GM18873 (cell line): ENCODE measurements around the gene NTSR2.

Source experiments
- ATAC-seq: cut with Tn5 transposase; IDR thresholded peaks from one replicate; pipeline ENCODE4 v1.9.1; 2021; ENCODE audit warnings: mild to moderate bottlenecking, moderate library complexity, moderate number of reproducible peaks; ENCODE audit not compliant: unreplicated experiment, low FRiP score

The NTSR2 gene

GRCh38 chr2:11669454-11670291 is at the start of gene NTSR2:
NTSR2 (minus strand) TSS chr2:11670195; CDS start chr2:11670129, 66 bp downstream.
- no peak for ATAC-seq

GRCh38 chr2:11719230-11719977 is 49.4 kb upstream of the NTSR2 start:
- ATAC-seq = no peak

- ATAC-seq = no peak
Observed at GRCh38 chr2:11718606-11719005, 48.6 kb upstream of the NTSR2 start.

- ATAC-seq = no peak
Observed at GRCh38 chr2:11717623-11718022, 47.6 kb upstream of the NTSR2 start.

GRCh38 chr2:11716689-11717321 is 46.8 kb upstream of the NTSR2 start:
- no peak for ATAC-seq

GRCh38 chr2:11715987-11716652 is 46.1 kb upstream of the NTSR2 start:
- ATAC-seq = no peak

- no peak for ATAC-seq
Observed at GRCh38 chr2:11713815-11714214, 43.8 kb upstream of the NTSR2 start.

GRCh38 chr2:11712866-11713265 is 42.9 kb upstream of the NTSR2 start:
- no peak for ATAC-seq

- no peak for ATAC-seq
Observed at GRCh38 chr2:11711751-11712150, 41.8 kb upstream of the NTSR2 start.

GRCh38 chr2:11711354-11711716 is 41.3 kb upstream of the NTSR2 start:
- ATAC-seq = no peak

GRCh38 chr2:11710632-11711353 is 40.8 kb upstream of the NTSR2 start:
- no peak for ATAC-seq

GRCh38 chr2:11710210-11710609 is 40.2 kb upstream of the NTSR2 start:
- no peak for ATAC-seq

GRCh38 chr2:11709293-11709692 is 39.3 kb upstream of the NTSR2 start:
- no peak for ATAC-seq

GRCh38 chr2:11708106-11708505 is 38.1 kb upstream of the NTSR2 start:
- ATAC-seq = no peak

- no peak for ATAC-seq
Observed at GRCh38 chr2:11705711-11706110, 35.7 kb upstream of the NTSR2 start.

GRCh38 chr2:11705063-11705462 is 35.1 kb upstream of the NTSR2 start:
- no peak for ATAC-seq

GRCh38 chr2:11703700-11704099 is 33.7 kb upstream of the NTSR2 start:
- no peak for ATAC-seq

- ATAC-seq = no peak
Observed at GRCh38 chr2:11702946-11703345, 33.0 kb upstream of the NTSR2 start.

- no peak for ATAC-seq
Observed at GRCh38 chr2:11701751-11702301, 31.8 kb upstream of the NTSR2 start.

GRCh38 chr2:11701206-11701605 is 31.2 kb upstream of the NTSR2 start:
- ATAC-seq = no peak
